ENCODE results near the gene PRPF19.

DNA sequence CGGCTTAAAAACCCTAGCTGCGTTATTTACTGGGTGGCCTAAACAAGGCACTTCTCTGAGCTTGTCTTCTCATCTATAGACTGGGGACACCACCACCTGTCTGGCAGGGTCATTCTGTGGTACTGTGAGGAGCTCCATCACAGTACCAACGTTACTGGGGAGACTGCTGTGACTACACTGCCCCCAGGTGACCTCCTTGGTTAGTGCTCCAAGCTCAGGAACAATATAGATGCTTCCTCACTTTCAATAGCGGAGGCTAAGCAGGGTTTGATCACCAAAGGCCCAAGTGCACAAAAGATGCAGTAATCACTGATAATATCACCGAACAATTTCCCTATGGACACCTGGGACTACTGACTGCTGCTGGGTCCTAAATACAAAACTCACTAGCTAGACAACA, 18.8 kb downstream of the PRPF19 start:
- TF ChIP-seq, protein P1, sequence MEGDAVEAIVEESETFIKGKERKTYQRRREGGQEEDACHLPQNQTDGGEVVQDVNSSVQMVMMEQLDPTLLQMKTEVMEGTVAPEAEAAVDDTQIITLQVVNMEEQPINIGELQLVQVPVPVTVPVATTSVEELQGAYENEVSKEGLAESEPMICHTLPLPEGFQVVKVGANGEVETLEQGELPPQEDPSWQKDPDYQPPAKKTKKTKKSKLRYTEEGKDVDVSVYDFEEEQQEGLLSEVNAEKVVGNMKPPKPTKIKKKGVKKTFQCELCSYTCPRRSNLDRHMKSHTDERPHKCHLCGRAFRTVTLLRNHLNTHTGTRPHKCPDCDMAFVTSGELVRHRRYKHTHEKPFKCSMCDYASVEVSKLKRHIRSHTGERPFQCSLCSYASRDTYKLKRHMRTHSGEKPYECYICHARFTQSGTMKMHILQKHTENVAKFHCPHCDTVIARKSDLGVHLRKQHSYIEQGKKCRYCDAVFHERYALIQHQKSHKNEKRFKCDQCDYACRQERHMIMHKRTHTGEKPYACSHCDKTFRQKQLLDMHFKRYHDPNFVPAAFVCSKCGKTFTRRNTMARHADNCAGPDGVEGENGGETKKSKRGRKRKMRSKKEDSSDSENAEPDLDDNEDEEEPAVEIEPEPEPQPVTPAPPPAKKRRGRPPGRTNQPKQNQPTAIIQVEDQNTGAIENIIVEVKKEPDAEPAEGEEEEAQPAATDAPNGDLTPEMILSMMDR (IDR thresholded peaks at IDR 0.05) = peak; percentile 66
- TF ChIP-seq EZH2 (IDR thresholded peaks at IDR 0.05) = no peak

All from neural progenitor cell (in vitro differentiated cells).